Naive thymus-derived CD4-positive, alpha-beta T cell (primary cell): Measurements from ENCODE around the gene SVIL. TPM values are rescaled to one million over a fixed set of nuclear protein-coding genes. Genes with fewer than 3 reads are reported as not detected.
"Not testable (repeated sequence)": the region's sequence is repeated elsewhere in the genome, so short reads cannot be mapped to it uniquely, and the experiment has no call there.

ENCODE experiments used
- ATAC-seq: fragments of 150-1000 bp; cut with Tn5 transposase; 2 replicates; pipeline ENCODE4 v1.10.0; 2021; ENCODE audit warnings: mild to moderate bottlenecking, moderate library complexity
- CTCF ChIA-PET: fragments of 350-600 bp; sonication (Branson Sonifier 250); formaldehyde crosslinking; loops from one replicate; lab custom pipeline; 2021; ENCODE audit warnings: antibody characterized with exemption; lab: Charles Lee
- POLR2A ChIA-PET: fragments of 350-600 bp; sonication (Branson Sonifier 250); formaldehyde crosslinking; loops from one replicate; lab custom pipeline; 2021; ENCODE audit warnings: antibody characterized with exemption, inconsistent platforms; lab: Charles Lee
- DNase-seq, 9 donors: peaks; one replicate each; pipeline versions ENCODE4 v3.0.0 to v3.0.0-alpha.2; 2020 to 2022; ENCODE audit warnings: mixed read lengths in 1 of 9
- H3K27ac ChIP-seq: one replicate; pipeline ENCODE4 v1.7.0; 2013; ENCODE audit warnings: mild to moderate bottlenecking, low read depth, low read length, moderate library complexity
- H3K27me3 ChIP-seq, 2 donors: one replicate each; pipeline ENCODE4 v1.7.0; 2013; ENCODE audit warnings: low read length in 2 of 2, mild to moderate bottlenecking in 2 of 2, moderate library complexity in 2 of 2; ENCODE audit not compliant: control insufficient read depth in 2 of 2, insufficient read depth in 2 of 2
- H3K36me3 ChIP-seq, 3 experiments: 1 replicate in 2 of 3; 2 replicates in 1 of 3; pipeline ENCODE4 v1.7.0; 2013; ENCODE audit warnings: low read length in 3 of 3, mild to moderate bottlenecking in 3 of 3, moderate library complexity in 1 of 3; ENCODE audit not compliant: insufficient read depth in 3 of 3, control insufficient read depth in 2 of 3
- H3K4me1 ChIP-seq, 2 donors: one replicate each; pipeline ENCODE4 v1.7.0; 2013; ENCODE audit warnings: low read length in 2 of 2, mild to moderate bottlenecking in 2 of 2, moderate library complexity in 1 of 2; ENCODE audit not compliant: control insufficient read depth in 2 of 2, insufficient read depth in 2 of 2
- H3K4me3 ChIP-seq: 2 replicates; pipeline ENCODE4 v1.7.0; 2013; ENCODE audit warnings: mild to moderate bottlenecking, low read length
- H3K9me3 ChIP-seq, 3 experiments: 1 replicate in 2 of 3; 2 replicates in 1 of 3; pipeline ENCODE4 v1.7.0; 2013; ENCODE audit warnings: low read length in 3 of 3; ENCODE audit not compliant: control insufficient read depth in 2 of 3
- H3K27ac Mint-ChIP-seq, 9 donors: one replicate each; pipeline ENCODE4 v1.8.0; 2020 to 2022; ENCODE audit warnings: mixed read lengths in 9 of 9, mild to moderate bottlenecking in 8 of 9, moderate library complexity in 5 of 9, inconsistent platforms in 2 of 9
- H3K27me3 Mint-ChIP-seq, 5 donors: one replicate each; pipeline ENCODE4 v1.8.0; 2021 to 2022; ENCODE audit warnings: mixed read lengths in 5 of 5, mild to moderate bottlenecking in 1 of 5
- H3K36me3 Mint-ChIP-seq, 5 donors: one replicate each; pipeline ENCODE4 v1.8.0; 2020 to 2022; ENCODE audit warnings: mixed read lengths in 5 of 5, mild to moderate bottlenecking in 3 of 5, inconsistent platforms in 1 of 5
- H3K4me1 Mint-ChIP-seq, 7 donors: one replicate each; pipeline ENCODE4 v1.8.0; 2020 to 2022; ENCODE audit warnings: mixed read lengths in 7 of 7, mild to moderate bottlenecking in 3 of 7, inconsistent platforms in 1 of 7
- H3K4me3 Mint-ChIP-seq, 10 donors: one replicate each; pipeline ENCODE4 v1.8.0; 2020 to 2022; ENCODE audit warnings: mild to moderate bottlenecking in 10 of 10, mixed read lengths in 10 of 10, moderate library complexity in 6 of 10, inconsistent platforms in 2 of 10
- H3K9me3 Mint-ChIP-seq, 11 donors: one replicate each; pipeline ENCODE4 v1.8.0; 2020 to 2022; ENCODE audit warnings: mixed read lengths in 11 of 11, mild to moderate bottlenecking in 4 of 11, inconsistent platforms in 1 of 11, moderate library complexity in 1 of 11
- intact Hi-C, 2 donors: fragments of 100-400 bp; cut with micrococcal nuclease; formaldehyde crosslinking; loops; one replicate each; pipeline ENCODE4 v1.15.1; 2023
- polyA plus RNA-seq, 2 donors: library from polyadenylated mRNA; unstranded; fragments of 300-500 nt; fragmentation: Illumina TruSeq; gene quantifications; one replicate each; pipeline ENCODE4 v1.2.3, GENCODE V29; 2021
- total RNA-seq, 6 experiments: library from RNA in 5 of 6; stranded (reverse) in 5 of 6; gene quantifications; 1 replicate in 5 of 6; 2 replicates in 1 of 6; pipeline ENCODE4 v1.2.3 and lab custom pipeline; 2021 to 2026

Gene SVIL
- total and polyA plus RNA-seq, 7 experiments from 2014 or later = 8.7 to 48.9 (median 20.3) TPM

DNA sequence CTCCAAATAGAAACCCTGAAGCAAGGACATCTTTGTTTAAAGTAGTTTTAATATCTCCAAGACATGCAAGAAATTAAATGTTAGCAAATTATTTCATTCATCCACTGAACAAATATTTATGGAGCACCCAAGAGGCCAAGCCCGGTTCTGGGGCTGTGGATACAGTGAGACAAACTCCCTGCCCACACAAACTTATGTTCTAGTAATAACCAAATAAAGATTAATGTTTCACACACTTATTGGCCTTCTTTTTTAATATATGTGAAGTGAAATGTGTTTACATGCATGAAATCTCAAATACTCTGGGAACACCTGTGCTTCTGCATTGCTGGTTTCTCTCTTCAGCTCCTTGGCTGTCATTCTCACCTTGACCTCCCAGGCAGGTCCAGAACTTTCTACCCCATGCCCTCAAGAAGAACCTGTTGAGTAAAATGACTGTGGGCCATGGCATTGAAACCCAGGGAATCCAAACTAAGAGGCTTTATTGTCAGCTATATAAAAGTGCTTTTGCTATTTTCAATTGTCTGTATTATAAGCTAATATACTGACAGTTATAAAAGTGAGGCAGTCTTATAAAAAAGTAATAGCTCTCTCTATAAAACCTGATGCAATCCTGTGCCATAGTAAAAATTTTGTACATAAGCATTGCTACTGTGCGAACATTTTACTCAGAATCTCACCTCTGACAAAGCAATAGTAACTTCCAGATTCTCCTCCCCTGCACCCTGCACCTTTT, 43.7 kb downstream of the SVIL start:
- CTCF ChIA-PET = interaction anchor here (0.6 to 3.1 kb wide), 5 partner anchors 10 to 145 kb away, joined by 3 to 15 read pairs (median 5); no protein-coding TSS in a partner anchor
- H3K4me3 Mint-ChIP-seq = peak overlapping the region in 3 of 10 donors; percentile 2 to 55 (median 41)
- POLR2A ChIA-PET = no interaction called here
- H3K4me1 Mint-ChIP-seq = peaks cover 8 to 21% (median 11%) of the 10 kb centered on the region in 7 donors
- no peaks in the 10 kb centered on the region for H3K9me3 ChIP-seq
- no peak overlapping the region for H3K4me3 ChIP-seq
- ATAC-seq (no peak), DNase-seq (no peak)
- no peaks in the 10 kb centered on the region for H3K27me3 Mint-ChIP-seq
- peak overlapping the region in 3 of 9 donors; percentile 6 to 24 (median 10) for H3K27ac Mint-ChIP-seq
- H3K36me3 ChIP-seq = no peaks in the 10 kb centered on the region
- H3K36me3 Mint-ChIP-seq = peaks cover 0 to 19% (median 8%) of the 10 kb centered on the region in 5 donors
- intact Hi-C loops = loop anchor here (1.0 to 5.0 kb wide), 7 partner anchors 68 to 214 kb away; no protein-coding TSS in a partner anchor
- H3K9me3 Mint-ChIP-seq = no peaks in the 10 kb centered on the region
- H3K4me1 ChIP-seq = peaks cover 0 to 7% of the 10 kb centered on the region in 2 donors
- no peaks in the 10 kb centered on the region for H3K27me3 ChIP-seq
- H3K27ac ChIP-seq = no peak overlapping the region

DNA sequence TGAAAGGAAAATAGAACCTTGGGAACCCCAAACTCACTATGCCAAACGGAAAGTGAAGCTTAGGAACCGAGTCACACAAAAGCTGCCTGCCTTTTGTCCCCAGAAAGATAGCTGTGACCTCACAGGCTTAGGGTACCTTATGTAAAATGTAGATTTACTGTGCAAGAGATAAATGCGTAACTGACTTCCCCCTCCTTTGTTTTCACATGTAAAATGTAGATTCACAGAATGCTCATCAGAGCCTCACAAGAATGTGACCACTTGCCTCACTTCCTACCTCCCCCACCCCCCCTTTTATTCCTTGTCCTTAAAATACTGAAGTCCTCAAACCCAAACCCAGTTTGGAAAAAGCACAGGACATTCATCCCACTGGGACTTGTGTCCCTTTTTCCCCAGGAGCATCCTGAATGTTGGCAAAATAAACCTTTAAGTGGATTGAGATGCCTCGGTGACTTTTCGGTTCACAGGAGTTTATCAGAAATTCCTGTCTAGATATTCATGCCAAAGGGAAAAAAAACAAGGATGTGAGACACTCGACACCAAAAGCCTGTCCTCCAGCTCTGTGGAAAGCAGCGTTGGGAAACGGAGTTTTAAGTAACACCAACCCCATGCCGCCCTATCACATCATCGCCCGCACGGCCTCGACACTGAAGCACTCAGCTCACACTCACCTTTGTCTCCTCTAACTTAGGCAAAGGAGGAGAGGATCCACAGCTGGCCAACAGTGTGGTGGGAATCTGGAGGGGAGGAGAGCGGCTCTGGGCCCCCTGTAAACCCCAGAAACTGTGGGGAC, 45.9 kb downstream of the SVIL start:
- Mint-ChIP-seq H3K27me3 (no peaks in the 10 kb centered on the region), H3K27ac (no peak overlapping the region), H3K9me3 (no peaks in the 10 kb centered on the region), H3K4me1 (peaks cover 8 to 17% (median 12%) of the 10 kb centered on the region in 7 donors), H3K36me3 (peaks cover 0 to 20% (median 14%) of the 10 kb centered on the region in 5 donors), H3K4me3 (no peak overlapping the region)
- ATAC-seq = no peak
- no peaks in the 10 kb centered on the region for H3K9me3 ChIP-seq
- no peaks in the 10 kb centered on the region for H3K36me3 ChIP-seq
- H3K27me3 ChIP-seq = no peaks in the 10 kb centered on the region
- H3K4me3 ChIP-seq = no peak overlapping the region
- H3K27ac ChIP-seq = no peak overlapping the region
- intact Hi-C loops = no loop called here
- CTCF ChIA-PET = interaction anchor here (0.5 to 1.7 kb wide), 2 partner anchors 41 to 142 kb away, joined by 3 read pairs; no protein-coding TSS in a partner anchor
- no peak for DNase-seq
- peaks cover 0 to 7% of the 10 kb centered on the region in 2 donors for H3K4me1 ChIP-seq
- POLR2A ChIA-PET = no interaction called here

DNA sequence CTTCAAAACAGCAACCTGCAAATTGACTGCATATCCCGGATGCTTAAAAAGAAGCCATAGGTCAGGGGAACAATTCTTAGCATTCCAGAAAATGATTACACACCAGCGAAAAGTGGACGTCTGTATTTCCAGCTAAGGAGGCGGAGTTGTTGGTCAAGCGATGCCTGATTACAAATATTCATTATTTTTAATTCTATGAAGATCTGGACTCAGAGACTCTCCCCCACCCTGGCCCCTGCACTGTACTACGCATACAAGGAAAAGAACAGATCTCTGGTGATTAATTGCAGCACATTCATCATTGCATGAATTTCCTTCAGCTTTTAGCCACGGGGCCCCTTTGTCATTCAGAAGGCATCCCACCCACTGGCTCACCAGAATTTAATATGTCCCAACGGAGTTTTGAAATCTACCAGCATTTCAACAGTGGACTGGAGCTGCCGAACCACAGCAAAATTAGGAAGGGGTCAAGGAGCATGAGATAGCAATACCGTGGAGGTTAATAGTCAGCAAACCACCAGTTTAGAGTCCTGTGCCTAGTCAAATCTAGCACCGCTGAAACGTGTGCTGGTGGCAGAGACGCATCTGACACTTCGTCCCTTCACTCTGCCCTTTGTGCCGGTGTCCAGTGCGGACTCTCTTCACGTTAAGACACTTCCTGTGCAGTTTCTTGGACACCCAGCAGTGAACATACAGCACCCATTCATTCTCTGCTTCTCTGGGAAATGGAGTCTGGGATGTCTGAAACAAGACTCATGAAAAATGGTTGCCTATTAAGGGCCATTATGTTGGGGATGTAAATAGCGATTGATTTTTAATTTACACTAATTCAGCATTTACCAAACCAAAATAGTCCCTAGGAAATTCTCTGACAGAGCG, 46.8 kb downstream of the SVIL start:
- H3K9me3 Mint-ChIP-seq, H3K4me3 Mint-ChIP-seq, H3K27me3 Mint-ChIP-seq, H3K27me3 ChIP-seq, DNase-seq, H3K36me3 ChIP-seq, H3K27ac ChIP-seq, intact Hi-C loops, H3K9me3 ChIP-seq, H3K4me1 ChIP-seq, H3K4me3 ChIP-seq: not testable (repeated sequence)
- peak; percentile 50 for ATAC-seq
- CTCF ChIA-PET = interaction anchor here (0.5 kb wide), 1 partner anchor 143 kb away, joined by 3 read pairs; no protein-coding TSS in a partner anchor
- H3K4me1 Mint-ChIP-seq = peaks cover 12 to 19% (median 14%) of the 10 kb centered on the region in 7 donors
- H3K27ac Mint-ChIP-seq = peak overlapping the region in 1 of 9 donors; percentile 13
- H3K36me3 Mint-ChIP-seq = peaks cover 0 to 20% (median 16%) of the 10 kb centered on the region in 5 donors
- POLR2A ChIA-PET = interaction anchor here (0.6 kb wide), 1 partner anchor 942 kb away, joined by 6 read pairs; no protein-coding TSS in a partner anchor

DNA sequence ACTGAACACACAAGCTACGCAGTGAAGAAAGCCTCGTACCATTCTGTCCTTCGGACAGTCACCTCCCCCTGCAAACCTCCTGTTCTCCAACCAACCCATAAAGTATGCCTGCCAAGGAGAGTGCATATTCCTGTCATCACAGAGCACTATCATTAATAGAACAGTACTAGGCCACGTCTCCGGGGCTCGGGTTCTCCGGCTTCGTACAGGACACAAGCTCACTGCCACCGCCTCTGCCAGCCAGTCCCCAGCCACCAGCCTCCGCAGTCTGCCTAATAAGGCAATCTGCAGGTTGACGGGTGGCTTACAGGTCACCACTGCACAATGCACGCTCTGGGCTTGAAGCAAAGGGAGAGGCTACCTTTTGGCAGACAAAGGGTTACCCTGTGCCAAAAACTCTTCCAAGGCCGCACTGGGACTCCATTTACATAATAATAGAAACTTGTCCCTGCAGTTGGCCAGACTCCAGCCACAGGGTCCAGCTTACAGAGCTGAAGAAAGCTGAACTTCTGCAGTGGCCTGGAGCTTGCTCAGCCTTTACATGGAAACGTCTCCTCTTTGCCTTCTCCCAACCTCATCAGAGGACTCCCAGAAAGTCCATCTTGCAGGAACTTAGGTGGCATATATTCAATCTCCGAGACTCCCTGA, 47.5 kb downstream of the SVIL start:
- ATAC-seq, intact Hi-C loops: not testable (repeated sequence)
- POLR2A ChIA-PET = interaction anchor here (0.6 kb wide), 1 partner anchor 941 kb away, joined by 6 read pairs; no protein-coding TSS in a partner anchor

DNA sequence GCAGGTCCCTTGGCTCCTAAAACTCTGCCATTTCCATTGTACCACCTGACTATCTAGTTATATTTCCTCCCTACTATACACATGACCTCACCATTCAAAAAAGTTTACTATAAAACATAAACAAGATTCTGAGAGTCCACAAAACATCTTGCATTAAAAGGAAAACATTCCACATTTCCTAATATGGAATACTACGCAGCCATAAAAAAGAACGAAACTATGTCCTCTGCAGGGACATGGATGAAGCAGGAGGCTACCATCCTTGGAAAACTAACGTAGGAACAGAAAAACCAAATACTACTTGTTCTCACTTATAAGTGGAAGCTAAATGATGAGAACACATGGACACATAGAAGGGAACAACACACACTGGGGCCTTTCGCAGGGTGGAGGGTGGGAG, 48.3 kb downstream of the SVIL start:
- Mint-ChIP-seq H3K27me3 (no peaks in the 10 kb centered on the region), H3K4me3 (no peak overlapping the region), H3K27ac (no peak overlapping the region), H3K4me1 (peaks cover 12 to 20% (median 16%) of the 10 kb centered on the region in 7 donors), H3K36me3 (peaks cover 0 to 26% (median 16%) of the 10 kb centered on the region in 5 donors), H3K9me3 (no peaks in the 10 kb centered on the region)
- Histone ChIP-seq H3K4me1 (peaks cover 0 to 7% of the 10 kb centered on the region in 2 donors), H3K27me3 (no peaks in the 10 kb centered on the region), H3K36me3 (no peaks in the 10 kb centered on the region), H3K4me3 (no peak overlapping the region), H3K9me3 (no peaks in the 10 kb centered on the region), H3K27ac (no peak overlapping the region)
- intact Hi-C loops = no loop called here
- DNase-seq (no peak), ATAC-seq (no peak)
- POLR2A ChIA-PET = no interaction called here
- CTCF ChIA-PET = no interaction called here

More for the DNA sequence above, 47.5 kb downstream of the SVIL start:
- H3K9me3 ChIP-seq, DNase-seq, H3K4me1 ChIP-seq, H3K27me3 Mint-ChIP-seq, H3K4me3 ChIP-seq, H3K36me3 ChIP-seq, H3K27me3 ChIP-seq, H3K27ac Mint-ChIP-seq, CTCF ChIA-PET, H3K9me3 Mint-ChIP-seq, H3K27ac ChIP-seq, H3K4me3 Mint-ChIP-seq: not testable (repeated sequence)
- Mint-ChIP-seq H3K4me1 (peaks cover 12 to 19% (median 16%) of the 10 kb centered on the region in 7 donors), H3K36me3 (peaks cover 0 to 20% (median 16%) of the 10 kb centered on the region in 5 donors)
